GM21737 (cell line): Measurements from ENCODE around the gene IQGAP3.
"Not testable (repeated sequence)": the region's sequence is repeated elsewhere in the genome, so short reads cannot be mapped to it uniquely, and the experiment has no call there.

ENCODE experiments used
- ATAC-seq: cut with Tn5 transposase; IDR thresholded peaks from one replicate; pipeline ENCODE4 v1.9.1; 2021; ENCODE audit warnings: mild to moderate bottlenecking, moderate library complexity; ENCODE audit not compliant: unreplicated experiment

The IQGAP3 gene

GRCh38 chr1:156572663-156573018 is 276 bp upstream of the IQGAP3 start:
- no peak for ATAC-seq

GRCh38 chr1:156571261-156571852 is 1.0 kb downstream of the IQGAP3 start:
- no peak for ATAC-seq

DNA sequence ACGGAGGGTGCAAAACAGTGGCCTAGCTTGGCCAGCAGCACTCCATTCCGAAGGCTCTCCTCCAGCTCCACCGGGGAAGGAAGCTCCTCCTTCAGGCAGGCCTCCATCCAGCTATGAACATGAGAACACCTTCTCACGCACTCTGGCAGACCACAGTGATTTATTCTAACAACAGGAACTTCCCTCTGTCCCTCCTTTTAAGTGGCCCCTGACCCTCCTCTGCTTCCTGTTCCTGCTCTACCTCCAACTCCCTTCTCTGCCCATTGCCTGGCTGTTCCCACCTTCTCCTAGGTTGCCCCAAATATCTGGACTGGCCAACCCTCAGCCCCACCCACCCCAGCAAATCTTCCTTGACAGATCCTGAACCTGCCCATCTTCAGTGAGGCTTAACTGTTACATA is 5.9 kb downstream of the IQGAP3 start:
- no peak for ATAC-seq

GRCh38 chr1:156565519-156565918 is 6.8 kb downstream of the IQGAP3 start:
- no peak for ATAC-seq

DNA sequence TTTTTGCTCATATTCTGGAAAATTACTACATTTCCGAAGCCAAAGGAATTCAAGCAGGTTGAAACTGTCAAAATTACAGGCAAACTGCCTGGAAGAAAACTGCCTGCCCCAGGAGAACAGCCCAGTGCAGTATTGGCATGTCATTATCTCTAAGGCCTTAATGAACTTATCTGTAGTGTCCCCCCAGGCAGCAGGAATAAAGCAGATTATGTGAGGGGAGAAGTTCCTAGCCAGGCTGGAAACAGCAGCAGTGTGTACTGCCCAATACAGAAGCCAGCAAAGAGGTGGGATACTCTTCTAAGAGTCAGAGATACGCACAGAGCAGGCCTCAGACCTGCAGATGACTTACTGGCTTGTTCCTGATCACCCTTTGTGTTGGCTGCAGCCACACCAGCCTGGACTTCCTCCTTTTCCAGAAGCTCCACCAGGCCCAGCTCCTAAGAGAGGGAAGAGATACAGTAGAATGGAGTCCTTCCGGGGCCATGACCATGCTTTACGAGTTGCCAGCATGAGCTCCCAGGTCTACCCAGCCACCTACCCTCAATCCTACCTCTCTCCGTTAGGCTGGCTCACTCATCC is 11.7 kb downstream of the IQGAP3 start:
- ATAC-seq = no peak

DNA sequence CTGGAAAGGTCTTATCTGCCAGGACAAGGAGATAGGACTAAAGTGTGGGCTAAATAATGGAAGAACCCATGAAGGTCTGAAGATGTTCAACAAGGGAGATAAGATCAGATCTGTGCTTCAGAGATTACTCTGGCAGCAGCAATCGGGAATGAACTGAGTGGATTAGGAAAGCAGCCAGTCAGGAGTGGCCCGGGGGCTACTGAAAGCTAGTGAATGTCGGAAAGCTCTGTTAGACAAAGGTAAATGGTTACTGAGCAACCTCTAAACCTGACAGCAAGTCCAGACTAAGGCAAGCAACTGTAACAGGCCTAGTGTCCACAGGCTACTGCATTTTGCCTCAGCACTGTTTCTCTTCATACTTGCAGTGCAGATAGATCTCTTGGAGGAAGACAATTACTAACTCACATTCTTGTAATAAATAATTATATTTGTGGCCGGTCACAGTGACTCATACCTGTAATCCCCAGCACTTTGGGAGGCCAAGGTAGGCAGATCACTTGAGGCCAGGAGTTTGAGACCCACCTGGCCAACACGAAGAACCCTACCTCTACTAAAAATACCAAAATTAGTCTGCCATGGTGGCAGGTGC is 12.5 kb downstream of the IQGAP3 start:
- no peak for ATAC-seq

- ATAC-seq = no peak
Measured at GRCh38 chr1:156559086-156559796, 13.1 kb downstream of the IQGAP3 start.

- no peak for ATAC-seq
Measured at GRCh38 chr1:156556354-156556753, 16.0 kb downstream of the IQGAP3 start.

DNA sequence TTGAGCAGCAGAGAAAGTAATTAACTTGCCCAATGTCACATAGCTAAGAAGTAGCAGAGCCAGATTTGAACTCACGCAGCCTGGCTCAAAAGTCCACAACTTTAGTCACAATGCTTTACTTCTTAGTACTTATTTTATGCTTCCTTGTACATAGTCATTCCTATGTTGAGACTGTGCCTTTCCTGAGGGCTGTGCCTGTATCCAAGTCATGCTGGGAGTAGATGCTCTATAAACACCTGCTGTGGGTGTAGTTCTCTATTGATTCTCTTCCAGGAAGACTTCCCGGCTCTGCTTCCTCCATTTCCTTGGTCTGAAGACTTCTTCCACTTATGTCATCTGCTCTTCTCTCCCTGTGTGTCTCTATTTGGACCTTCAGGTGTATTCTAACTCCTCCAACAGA is 16.6 kb downstream of the IQGAP3 start:
- ATAC-seq = no peak

GRCh38 chr1:156554971-156555370 is 17.4 kb downstream of the IQGAP3 start:
- no peak for ATAC-seq

DNA sequence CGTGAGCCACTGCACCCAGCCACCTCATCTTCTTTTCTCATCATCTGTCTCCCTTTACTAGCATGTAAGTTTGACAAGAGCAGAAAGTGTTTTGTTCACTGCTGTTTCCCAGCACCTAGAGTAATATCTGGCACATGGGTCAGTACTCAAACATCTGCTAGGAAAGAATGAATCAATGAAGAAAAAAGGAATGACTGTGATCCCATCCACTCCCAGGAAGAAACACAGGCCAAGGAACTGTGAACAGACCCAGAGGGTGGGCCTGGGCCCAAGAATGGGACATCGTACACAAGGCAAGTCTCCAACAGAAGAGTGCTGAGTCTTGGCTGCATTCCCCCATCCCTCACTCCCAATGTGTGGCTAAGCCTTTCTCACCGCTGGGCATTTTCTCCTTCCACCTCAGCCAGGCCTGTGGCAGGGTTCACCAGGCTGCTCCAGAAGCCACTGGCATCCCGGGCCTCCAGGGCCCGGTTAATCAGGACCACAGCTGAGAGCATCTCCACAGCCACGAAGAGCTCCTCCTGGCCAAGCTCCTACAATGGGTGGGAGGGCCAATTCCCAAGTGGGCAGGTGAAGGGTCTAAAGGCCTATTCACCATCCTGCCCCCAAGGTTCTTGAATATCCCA is 18.4 kb downstream of the IQGAP3 start:
- ATAC-seq = no peak

- ATAC-seq = not testable (repeated sequence)
Measured at GRCh38 chr1:156552937-156553336, 19.4 kb downstream of the IQGAP3 start.

DNA sequence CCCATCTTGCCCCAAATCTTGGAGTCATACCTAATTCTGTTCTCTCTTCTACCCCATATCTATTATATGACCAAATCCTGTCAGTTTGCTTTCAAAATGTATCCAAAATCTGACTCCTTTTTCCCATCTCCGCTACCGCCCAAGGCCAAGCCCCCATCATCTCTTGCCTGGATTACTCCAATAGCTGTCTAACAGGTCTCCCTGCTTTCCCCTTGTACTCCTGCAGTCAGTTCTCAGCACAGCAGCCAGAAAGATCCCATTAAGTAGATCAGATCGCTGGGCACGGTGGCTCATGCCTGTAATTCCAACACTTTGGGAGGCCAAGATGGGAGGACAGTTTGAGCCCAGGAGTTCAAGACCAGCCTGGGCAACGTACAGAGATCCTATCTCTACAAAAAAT is 19.8 kb downstream of the IQGAP3 start:
- no peak for ATAC-seq

DNA sequence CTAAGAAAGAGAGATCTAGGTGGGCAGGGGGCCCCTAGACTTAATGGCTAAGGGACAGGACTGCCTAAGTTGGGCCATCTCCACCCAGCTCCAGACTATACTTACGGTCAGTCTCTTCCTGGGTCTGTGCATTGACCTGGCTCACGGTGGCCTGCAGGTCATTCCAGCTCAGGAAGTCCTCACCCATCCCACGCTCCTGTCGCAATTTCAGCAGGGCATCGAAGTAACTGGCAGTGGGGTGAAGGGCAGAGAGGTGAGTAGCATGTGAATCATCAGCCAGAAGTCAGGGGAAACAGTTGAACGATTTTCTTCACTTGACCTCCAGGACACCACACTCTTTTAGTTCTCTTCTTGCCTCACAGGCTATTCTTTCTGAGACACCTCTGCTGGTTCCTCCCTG is 20.5 kb downstream of the IQGAP3 start:
- no peak for ATAC-seq

DNA sequence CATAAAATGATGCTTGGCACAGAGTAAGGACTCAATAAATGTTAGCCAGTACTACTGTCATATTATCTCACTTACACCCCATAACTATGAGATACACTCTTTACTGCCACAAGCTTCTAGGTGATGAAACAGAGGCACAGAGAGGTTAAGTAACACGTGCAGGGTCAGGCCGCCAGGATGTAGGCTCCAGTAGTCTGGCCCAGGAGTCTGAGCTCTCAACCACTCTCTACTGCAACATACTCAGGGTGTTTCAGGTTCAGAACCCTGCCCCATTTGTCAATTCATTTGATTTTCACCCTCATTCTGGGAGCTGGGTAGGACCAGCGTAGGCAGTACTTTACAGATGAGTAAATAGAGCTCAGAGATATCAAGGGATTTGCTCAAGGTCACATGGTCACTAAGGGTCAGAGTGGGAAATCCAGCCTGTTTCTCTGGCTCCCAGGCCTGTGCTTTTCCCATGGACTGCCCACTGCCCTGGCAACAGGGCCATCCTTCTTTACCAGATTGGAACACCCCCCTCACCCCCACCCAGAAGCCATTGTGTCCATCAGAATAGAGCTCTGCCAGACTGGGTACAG is 21.2 kb downstream of the IQGAP3 start:
- no peak for ATAC-seq

DNA sequence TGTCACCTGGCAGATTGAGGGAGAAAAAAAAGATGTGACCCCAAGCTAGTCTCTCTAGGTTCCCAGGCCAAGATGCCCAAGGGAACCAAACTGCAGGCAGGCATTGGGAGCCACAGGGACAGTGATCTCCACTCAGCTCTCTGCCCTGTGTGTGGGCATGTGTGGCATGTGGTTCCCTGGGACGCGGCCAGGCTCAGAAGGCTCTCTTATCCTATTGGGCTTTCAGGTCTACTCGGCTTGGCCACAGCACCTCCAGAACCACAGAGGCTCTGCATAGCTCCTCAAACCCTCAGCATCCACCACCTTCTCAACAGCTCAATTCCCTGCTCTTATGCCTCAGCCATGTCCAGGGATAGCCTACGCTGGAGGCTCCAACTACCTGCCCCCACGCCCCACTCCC is 22.0 kb downstream of the IQGAP3 start:
- ATAC-seq = no peak

GRCh38 chr1:156549831-156550230 is 22.5 kb downstream of the IQGAP3 start:
- no peak for ATAC-seq

- ATAC-seq = no peak
Measured at GRCh38 chr1:156549390-156549789, 23.0 kb downstream of the IQGAP3 start.

GRCh38 chr1:156547982-156548381 is 24.4 kb downstream of the IQGAP3 start:
- ATAC-seq = no peak

- ATAC-seq = no peak
Measured at GRCh38 chr1:156547434-156547833, 24.9 kb downstream of the IQGAP3 start.

GRCh38 chr1:156546267-156546666 is 26.1 kb downstream of the IQGAP3 start:
- ATAC-seq = no peak
